Posterior cingulate gyrus (tissue), 11 donors: ENCODE data around the gene DCANP1.
A peak's percentile ranks its signal among the peaks of the same experiment; 100 is the strongest.

Source experiments
- DNase-seq, 10 donors: peaks; one replicate each; pipeline versions ENCODE4 v3.0.0 to v3.0.0-alpha.2; 2020 to 2021; ENCODE audit warnings: mixed read lengths in 3 of 10
- intact Hi-C: fragments of 100-400 bp; cut with DNase I; formaldehyde crosslinking; loops from one replicate; pipeline ENCODE4 v1.15.1; 2023

Gene DCANP1

DNA sequence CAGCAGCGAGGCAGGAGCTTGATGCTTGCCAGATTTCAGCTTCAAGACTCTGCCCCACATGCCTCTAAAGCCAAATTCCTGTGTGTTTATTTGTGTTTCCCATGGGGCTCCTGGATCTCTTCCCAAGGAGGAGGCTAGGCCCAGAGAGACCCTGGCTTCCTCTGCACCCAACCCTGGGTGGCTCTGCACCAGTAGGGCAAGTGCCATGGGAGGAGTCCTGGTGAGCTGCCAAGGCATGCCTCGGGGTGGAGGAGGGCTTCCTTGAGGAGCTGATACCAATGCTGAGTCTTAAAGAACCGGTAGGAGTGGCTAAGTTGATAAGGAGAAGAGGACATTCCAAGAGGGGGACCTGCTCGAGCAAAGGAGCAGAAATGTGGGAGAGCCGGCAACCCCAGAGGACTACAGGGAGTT is 11.8 kb upstream of the DCANP1 start:
- intact Hi-C loops: no loop called here
- peak in 3 of 10 donors; percentile 54 to 84 (median 70) for DNase-seq

DNA sequence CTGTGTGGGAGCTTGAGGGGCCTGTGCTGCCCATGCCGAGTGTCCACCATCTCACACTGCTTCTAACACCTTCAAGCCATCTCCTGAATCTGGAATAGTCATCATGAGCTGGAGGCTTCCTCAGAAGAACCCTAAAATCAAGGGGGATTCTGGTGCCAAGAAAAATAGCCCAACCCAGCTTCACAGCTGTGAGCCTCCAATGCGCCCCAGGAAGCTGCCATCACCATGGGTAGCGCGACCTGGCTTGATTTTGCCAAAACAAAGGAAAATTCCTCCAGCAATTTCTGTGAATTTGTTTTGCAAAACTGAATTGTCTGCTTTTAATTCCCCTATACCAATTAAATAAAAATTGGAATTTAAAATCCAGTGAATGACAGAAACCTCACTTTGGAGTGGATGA is 11.2 kb upstream of the DCANP1 start:
- intact Hi-C loops: no loop called here
- peak in 3 of 10 donors; percentile 26 to 72 (median 46) for DNase-seq

DNA sequence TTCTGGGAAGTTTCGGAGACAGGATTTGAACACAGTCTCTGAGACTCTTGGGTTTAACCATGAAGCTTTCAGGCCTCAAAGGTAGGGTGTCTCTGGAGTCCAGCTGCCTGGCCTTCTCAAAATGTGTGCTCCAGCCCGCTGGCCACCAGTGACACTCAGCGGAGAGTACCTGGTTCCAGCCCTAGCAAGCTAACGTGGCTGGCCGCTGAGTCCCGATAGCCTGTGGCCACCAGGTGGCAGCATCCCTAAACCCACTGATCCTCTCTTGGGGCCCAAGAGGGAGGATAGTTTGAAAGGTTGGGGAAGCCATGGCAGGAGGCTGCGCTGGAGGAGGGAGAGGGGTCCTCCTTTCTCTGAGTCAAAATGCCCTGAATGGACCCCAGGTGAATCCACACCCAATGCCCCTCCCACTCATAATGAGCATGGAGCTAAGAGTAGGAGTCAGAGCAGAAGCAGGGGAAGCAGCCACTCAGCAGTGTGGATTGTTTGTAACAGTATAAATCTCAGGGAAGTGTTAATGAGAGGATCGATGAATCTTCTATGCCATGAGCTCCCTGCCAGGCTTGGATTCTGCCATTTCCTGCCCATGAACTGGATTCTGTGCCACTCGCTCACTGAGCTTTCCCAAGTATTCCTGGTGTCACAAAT is 10.4 kb upstream of the DCANP1 start:
- peak in 6 of 10 donors; percentile 51 to 88 (median 70) for DNase-seq
- intact Hi-C loops: no loop called here

DNA sequence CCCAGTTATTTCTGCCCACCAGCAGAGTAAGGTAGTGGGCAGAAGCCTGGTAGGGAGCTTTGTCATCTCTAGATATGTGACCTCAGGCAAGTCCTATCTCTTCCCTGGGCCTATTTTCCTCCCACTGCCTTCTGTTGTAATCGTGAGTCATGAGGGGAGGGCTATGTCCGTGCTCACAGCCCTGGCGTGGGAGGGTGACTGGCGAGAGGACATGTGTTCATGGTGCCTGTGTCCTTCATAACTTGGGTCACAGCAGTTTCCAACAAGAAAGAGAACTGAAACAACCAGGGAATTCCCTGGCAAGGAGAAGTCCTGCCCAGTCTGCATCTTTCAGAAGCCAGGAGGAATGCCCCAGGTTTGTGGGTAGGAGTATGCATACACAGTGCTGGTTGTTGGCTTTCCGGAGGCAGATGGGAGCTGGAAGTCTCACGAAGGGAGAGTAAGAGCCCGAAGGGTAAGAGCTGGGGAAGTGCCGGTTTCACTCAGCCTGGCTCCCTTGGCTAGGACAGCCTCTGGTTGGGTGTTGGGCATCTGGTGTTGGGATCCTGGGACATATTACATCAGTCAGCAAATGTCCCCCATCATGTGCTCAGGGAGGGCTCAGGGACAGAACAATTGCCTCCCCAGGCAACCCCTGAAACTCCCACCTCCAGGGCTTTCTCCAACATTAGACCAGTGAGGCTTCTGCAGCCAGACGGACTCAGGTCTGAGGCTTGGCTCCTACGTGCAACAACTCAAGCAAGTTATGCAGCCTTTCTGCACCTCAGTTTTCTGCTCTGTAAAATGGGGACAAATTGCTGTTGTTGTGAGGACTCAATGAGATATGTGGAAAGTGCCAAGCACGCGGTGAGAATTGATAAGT is 9.3 kb upstream of the DCANP1 start:
- intact Hi-C loops: no loop called here
- DNase-seq: peak in 1 of 10 donors; percentile 88

DNA sequence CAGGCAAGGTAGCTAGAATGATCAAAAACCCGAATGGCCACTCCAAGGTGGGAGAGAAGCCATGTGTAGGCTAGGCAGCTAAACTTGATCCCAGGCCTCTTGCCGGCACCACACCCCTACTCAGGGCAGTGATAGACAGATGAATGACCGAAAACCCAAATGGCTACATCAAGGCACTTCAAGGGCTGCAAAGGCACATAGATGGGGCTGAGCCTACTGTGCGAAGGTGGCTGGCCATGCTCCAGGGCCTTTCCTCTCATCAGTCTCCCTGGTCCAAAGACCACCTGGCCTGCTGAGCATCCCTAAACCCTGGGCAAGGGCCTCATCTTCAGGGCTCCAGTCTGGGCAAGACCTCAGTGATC is 8.7 kb upstream of the DCANP1 start:
- intact Hi-C loops: no loop called here
- peak in 1 of 10 donors; percentile 47 for DNase-seq

DNA sequence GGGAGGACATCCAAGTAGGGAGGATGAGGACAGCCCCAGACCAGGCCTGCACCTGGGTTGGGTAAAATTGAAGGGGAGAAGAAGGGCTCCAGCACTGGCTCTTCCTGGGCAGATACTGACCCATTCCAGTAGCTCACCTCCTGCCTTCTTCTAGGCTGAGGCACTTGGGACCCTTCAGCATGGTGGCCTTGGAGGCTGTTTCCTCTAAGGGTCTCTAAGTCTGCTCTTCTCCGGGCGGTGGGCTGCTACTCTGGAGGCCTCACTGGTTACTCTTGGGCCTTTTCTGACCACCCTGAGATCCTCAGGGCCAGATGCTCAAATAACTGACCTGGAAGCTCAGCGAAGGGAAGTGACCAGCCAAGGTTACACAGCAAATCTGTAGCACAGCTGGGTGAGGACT is 7.8 kb upstream of the DCANP1 start:
- DNase-seq: peak in 1 of 10 donors; percentile 57

DNA sequence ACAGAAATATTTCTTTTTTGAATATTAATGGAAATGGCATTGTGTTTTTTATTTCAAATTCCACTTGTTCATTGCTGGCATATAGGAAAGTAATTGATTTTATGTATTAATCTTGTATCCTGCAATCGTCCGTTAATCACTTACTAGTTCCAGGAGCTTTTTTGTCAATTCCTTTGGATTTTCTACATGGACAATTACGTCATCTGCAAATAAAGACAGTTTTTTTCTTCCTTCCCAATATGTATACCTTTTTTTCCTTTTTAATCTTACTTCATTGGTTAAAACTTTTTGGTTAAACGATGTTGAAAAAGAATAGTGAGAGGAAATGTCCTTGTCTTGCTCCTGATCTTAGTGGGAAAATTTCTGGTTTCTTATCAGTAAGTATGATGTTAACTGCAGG is 6.5 kb upstream of the DCANP1 start:
- no peak for DNase-seq
- intact Hi-C loops: no loop called here

More for the DNA sequence above, 7.8 kb upstream of the DCANP1 start:
- intact Hi-C loops: no loop called here

DNA sequence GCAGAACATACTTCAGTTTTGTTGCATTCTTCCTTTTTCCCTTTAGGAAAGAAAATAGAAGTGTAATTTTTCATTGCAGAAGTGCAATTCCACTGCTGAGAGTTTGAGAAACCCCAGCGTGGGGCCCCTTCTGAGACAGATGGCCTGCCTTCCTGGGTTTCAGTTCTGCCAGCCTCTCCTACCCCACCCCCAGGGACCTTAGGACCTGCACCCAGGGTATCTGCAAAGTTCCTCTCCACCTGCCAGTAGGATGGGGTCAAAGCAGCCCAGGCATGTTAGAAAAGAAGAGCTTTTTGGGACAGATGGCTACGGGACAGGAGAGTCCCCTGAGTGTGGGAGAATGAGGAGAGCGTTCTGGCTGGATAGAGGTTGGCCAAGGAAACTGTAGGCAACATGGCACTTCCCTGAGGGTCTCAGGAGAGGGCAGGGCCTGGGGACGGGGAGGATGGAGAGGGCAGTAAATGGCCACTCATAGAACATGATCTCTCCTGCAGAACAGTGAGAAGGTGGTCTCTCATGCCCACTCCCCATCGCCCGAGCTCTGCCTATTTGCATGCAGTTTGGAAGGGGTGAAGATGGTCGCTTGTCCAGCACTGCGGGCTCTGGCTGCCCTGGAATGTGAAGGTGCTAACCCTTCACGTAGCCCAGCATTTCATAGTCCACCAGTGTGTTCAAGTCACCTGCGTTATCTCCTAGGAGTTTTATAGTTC is 5.3 kb upstream of the DCANP1 start, which contains the start of gene TIFAB:
Gene TIFAB (minus strand): TSS at position 31 of the 710 bp plus-strand sequence. CDS start 2,412 bp downstream, outside the sequence.
- intact Hi-C loops: no loop called here
- DNase-seq: peak in 1 of 10 donors; percentile 67

DNA sequence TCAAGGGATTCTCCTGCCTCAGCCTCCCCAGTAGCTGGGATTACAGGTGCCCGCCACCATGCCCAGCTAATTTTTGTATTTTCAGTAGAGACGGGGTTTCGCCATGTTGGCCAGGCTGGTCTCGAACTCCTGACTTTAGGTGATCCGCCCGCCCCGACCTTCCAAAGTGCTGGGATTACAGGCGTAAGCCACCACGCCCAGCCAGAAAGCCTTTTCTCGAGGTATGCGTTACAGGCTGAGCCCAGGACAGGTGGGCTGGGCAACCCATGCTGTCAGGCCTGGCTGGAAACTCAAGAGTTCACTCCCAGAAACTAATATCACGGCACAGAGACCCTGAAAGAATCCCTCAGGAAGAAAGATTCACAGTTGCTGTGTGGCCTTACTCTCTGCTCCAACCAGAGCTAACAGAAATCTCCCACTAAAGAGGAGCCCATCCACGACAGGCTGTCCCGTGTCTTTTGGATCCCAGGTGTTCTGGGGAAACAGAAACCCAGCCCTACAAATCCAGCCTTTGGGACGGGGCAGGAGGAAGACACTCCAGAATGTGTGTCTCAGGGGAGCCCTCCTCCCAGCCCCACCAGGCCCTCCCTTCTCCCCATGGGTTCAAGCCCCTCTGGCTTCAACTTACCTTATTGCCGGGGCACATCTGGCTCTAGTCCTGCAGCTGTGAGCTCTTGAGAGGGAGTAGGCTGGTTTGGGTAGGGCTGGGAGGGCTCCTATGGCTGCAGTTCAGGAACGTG is 4.6 kb upstream of the DCANP1 start:
- peak in 1 of 10 donors; percentile 40 for DNase-seq
- intact Hi-C loops: no loop called here

DNA sequence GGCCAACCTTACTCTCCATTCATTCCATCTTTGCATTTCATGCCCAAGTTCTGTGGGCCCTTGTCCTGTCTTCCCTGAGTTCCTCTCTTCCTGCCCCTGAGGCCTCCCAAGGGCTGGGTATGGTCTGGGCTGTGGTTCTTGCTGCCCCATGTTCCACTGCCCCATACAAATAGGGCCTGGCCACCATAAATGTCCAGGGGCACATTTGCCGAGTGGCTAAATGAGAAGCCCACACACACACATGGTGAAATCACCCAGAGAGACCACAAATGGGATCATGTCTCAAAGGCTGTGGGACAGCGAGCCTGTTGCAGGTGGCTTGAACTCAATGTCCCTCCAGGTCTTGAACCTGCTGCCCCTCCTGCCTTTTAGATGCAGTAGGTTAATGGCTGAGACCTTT is 3.8 kb upstream of the DCANP1 start:
- intact Hi-C loops: no loop called here
- no peak for DNase-seq

DNA sequence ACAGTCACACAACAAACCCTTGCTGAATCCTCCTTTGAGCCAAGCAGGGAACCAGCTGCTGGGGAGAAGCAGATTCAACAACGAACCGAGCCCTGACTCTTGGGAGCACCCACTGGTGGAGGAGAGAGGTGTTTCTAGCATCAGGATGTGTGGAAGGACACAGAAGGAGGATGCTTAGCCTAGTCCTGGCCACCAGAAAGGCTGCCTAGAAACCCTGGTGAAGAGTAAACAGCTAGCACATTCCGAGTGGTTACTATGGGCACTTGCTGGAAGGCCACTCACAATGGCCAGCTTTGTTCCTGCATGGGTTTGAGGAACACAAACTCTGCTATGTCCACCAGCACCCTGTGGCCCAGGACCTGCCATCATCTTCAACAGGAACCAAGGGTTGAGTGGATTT is 3.2 kb upstream of the DCANP1 start:
- DNase-seq: peak in 1 of 10 donors; percentile 48
- intact Hi-C loops: no loop called here

DNA sequence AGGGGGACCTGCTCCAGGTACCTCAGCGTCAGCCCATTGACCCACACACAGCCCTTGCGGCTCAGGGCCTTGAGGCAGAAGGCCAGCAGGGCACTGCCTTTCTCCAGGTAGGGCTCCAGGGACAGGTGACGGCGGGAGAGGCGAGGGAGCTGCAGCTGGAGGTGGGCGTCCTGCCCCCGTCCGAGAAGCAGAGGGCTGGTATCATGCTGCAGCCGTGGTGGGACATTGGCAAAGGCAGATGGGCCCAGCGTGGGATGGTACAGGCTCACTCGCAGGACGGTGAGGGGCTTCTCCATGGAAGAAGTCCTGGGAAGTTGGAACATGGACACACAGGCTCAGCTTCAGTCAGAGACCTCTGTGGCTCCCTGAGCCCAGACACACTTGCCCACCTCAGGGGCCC is 2.5 kb upstream of the DCANP1 start:
- DNase-seq: peak in 1 of 10 donors; percentile 73
- intact Hi-C loops: no loop called here

DNA sequence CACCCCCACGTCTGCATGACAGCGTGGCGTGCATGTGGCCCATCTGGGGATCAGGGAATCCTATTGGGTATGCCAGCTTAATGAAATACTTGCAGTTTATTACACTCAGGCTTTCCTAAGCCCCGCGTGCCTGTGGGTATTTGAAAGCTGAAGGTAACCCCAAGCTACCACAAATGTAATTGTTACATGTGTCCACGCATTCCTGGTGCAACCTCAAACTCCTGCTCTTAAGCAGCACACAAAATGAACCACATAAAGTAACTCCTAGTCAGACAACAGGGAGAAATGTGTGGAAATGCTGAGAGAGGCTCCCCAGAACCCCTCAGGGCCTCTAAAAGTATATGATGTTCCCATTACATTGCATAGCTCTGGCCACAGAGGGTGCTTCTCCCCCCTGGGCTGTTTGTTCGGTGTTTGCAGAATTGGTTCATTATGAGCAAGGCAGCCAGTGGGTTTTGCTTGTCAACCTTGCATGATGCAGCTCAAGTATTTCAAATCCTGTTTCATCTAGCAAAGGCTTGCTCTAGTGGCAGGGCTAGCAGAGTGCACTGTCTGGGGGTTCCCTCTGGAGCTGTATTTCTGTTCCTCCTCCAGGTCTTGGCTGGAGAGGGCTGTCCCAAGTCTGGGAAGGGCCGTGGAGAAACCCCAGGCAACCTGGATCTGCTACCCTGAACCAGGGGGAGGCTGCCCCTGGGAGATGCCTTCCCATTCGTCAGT is 1.8 kb upstream of the DCANP1 start:
- intact Hi-C loops: no loop called here
- peak in 1 of 10 donors; percentile 39 for DNase-seq

DNA sequence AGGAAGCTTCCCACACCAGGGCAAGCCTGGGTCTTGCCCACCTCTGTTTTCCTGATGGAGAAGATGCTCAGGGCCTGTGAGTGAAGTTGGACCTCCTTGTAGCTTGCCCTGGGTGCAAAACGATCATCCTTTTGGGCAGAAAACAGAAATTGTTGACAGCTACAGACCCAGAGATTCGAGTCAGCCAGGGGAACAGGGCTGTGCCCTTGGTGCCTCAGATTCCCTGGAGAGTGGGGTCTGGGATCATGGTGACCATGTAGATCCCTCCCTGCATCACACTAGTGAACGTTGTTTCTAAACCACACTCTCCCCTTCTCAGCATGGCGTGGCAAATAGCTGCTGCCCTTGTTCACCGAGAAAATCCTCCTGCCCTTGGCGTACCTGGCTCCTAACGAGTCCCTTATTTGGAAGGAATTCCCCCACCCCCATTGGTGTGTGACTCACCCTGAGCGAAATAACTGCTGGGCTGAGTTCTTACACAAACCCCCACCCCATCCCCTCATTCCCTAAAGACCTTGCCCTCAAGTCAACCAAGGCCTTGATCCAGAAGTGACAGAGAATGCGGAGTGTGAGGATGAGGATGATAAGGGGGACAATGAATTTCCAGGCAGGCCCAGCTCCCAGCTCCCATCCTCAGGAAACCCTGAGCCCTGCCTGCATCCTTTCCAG is 1.1 kb upstream of the DCANP1 start:
- intact Hi-C loops: no loop called here
- DNase-seq: peak in 1 of 10 donors; percentile 16

DNA sequence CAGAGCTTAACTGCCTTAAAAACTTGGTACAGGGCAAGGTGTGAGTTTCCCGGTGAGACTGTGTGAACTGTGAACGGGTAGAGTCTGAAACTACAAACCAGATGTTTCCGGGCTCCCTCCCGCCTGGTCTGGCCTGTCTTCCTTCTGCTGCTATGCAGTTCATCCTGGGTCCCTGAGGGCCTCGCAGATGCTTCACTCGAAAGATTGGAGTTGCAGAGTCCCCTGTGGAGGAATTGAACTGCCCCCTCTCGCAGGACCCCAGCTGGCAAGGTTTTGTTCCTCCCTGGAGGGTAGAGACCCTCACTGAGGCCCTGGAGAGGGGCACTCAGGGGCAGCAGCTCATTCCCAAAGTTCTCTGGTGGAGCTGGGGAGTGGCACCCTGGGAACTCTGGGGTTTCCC is 533 bp downstream of the DCANP1 start:
- intact Hi-C loops: no loop called here
- peak in 1 of 10 donors; percentile 62 for DNase-seq

DNA sequence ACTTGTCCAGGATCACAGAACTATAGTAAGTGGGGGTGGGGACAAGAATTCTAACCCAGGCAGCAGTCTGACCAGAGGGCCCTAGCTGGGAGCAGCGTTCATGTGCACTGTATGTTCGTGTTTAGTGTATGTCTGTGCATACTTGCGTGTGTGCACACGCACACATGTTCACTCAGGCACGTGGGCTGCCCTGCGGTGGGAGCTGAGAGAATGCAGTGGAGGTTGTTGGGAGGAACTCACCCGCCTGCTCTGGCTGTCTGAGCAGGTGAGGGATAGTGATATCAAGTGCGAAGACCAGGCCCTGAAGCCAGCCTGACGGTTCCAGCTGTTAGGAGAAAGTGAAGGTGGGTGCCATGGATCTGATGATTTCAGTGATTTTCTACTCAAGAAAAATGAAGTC is 942 bp downstream of the DCANP1 start:
- intact Hi-C loops: no loop called here
- peak in 1 of 10 donors; percentile 34 for DNase-seq

DNA sequence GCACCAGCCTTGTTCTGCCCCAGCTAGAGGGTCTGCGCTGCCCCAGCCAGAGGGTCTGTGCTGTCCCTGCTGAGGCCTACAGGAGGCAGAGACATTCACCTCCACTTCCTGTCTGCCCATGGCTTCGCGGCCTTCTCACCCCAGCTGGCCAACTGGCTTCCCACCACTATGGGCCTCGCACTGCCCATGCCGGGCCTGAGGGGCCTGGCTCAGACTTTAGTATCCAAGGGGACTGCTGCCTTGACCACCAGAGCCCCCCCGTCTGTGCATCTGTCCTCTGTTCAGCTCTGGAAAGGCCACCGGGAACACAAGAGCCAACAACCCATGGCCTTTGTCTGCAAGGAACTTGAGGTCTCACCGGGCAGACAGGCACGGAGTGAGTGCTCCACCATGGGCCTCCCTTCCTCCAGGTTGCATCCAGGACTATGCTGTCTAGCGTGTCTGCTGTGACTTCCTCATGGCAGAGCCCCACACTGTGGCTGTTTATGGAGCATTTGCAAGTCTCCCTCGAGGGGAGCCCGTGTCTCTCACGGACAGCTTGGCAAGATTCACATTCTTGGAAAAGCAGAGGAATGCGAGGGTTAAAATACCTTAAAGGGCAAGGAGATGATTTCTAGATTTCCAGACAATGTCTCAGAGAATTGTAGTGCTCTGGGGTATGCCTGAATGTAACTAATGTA is 1.7 kb downstream of the DCANP1 start:
- DNase-seq: peak in 1 of 10 donors; percentile 78
- intact Hi-C loops: no loop called here

DNA sequence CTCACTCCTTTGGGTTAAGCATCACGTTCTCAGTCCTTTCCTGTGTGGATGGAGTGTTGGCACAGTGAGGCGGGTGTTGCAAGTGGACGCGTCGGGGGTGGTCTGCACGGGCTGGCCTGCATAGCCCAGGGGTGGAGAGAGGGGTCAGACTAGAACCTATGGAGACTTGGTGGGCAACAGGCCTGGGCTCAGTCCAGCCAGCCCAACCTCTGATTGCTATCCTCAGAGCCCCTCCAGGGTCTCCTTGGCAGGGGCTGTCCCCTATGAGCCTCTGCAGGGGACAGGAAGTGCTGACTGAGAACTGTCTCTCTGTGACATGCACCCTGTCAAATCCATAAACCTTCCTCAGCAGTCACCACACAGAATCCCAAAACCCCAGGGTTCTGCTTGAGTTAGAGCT is 2.3 kb downstream of the DCANP1 start:
- DNase-seq: no peak
- intact Hi-C loops: no loop called here

DNA sequence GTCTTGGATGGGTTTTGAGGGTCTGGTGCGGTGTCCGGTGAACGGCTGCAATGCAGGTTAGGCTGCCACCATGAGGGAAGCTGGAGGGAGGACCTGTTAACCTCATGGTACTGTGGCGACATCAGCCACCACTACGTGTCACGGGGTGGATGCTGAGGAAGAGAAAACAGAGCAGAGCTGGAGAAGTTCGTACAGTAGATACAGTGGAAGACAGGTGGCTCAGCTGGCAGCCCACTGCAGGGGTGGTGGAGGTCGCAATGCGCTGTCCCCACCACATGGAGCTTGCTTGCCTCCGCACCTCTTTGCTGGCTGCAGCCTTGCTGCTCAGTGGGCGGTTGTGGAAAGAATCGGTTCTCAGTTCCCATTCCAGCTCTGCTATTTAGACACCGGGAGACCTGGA is 2.8 kb downstream of the DCANP1 start:
- peak in 2 of 10 donors; percentile 8 to 73 for DNase-seq
- intact Hi-C loops: no loop called here
